ENCODE results near the gene CTSS. TPM values are rescaled to one million over a fixed set of nuclear protein-coding genes. Genes with fewer than 3 reads are reported as not detected.

Gene CTSS
- total RNA-seq, 1 donor from 2014 or later: 0.16 TPM

DNA sequence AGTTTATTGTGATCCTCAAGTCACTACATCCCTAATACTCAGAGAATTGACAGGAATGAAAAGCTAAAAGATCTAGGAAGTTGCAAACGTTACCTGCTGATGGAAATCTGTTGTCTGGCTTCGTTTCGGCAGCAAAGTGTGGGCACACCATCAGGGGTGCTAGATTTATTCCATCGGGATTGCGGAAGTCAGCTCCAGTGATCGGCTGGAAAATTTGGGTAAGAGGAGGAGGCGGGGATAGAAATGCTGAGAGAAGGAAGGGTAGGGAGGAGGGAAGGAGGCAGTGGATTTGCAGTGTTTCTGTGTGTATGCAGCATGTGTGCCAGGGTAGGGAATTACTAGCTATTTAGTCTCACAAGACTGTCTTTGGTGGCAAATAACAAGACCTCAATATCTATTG lies 42.5 kb upstream of the CTSS start, which contains the start of gene CTSK:
Gene CTSK, minus strand, starts transcription at position 140 of the 400 bp plus-strand sequence. CDS start 1,455 bp downstream, outside the sequence.
- TF ChIP-seq, protein P1, sequence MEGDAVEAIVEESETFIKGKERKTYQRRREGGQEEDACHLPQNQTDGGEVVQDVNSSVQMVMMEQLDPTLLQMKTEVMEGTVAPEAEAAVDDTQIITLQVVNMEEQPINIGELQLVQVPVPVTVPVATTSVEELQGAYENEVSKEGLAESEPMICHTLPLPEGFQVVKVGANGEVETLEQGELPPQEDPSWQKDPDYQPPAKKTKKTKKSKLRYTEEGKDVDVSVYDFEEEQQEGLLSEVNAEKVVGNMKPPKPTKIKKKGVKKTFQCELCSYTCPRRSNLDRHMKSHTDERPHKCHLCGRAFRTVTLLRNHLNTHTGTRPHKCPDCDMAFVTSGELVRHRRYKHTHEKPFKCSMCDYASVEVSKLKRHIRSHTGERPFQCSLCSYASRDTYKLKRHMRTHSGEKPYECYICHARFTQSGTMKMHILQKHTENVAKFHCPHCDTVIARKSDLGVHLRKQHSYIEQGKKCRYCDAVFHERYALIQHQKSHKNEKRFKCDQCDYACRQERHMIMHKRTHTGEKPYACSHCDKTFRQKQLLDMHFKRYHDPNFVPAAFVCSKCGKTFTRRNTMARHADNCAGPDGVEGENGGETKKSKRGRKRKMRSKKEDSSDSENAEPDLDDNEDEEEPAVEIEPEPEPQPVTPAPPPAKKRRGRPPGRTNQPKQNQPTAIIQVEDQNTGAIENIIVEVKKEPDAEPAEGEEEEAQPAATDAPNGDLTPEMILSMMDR (conservative IDR thresholded peaks at IDR 0.05): no peak
- no peak for DNase-seq (ENCODE audit: low read depth, low spot score)

DNA sequence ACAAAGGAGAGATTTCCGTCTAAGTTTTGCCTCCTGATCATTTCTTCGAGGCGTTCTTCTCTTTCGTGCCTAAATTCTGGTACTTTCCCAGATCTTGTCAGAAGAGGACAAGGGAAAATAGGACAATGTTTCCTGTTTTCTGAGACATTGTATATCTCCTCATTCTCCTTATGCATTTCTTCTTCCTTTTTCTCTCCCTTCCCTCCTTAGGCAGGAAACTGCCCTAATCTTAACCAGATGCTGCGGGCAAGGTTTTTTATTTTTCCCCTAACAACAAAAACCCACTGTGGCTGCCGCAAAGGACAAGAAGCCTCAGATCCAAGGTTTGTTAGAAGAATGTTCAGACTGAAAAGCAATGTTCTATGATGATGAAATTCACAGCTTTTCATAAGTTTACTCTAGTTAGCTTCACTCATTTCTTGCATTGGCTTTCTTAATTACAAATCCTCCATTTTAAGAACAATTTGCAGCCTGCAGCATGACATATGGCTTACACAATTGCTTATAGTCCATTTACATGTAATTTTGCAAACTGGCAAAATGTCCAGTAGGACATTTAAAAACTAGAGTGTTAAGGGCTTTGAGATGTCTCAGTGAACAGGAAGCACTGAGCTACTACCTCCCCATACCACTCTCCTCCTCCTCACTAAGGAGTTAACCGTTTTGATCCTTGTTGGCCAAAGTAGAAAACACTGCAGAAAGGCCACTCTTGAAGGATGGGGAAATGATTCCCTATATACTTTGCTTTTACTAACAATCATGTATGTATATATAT lies 41.9 kb upstream of the CTSS start:
- H3K36me3 Mint-ChIP-seq (ENCODE audit: low read depth): peaks cover 2% of the 10 kb centered on the region
- TF ChIP-seq, protein P1 (conservative IDR thresholded peaks at IDR 0.05): no peak
- H3K27me3 Mint-ChIP-seq (ENCODE audit: low read depth): no peaks in the 10 kb centered on the region
- no peak overlapping the region for H3K4me3 Mint-ChIP-seq
- no peak overlapping the region for H3K27ac Mint-ChIP-seq (ENCODE audit: unreplicated experiment)
- no peak for DNase-seq (ENCODE audit: low read depth, low spot score)
- no peaks in the 10 kb centered on the region for H3K9me3 Mint-ChIP-seq
- H3K4me1 Mint-ChIP-seq: no peaks in the 10 kb centered on the region

More for the DNA sequence above, 42.5 kb upstream of the CTSS start, which contains the start of gene CTSK:
- no peak within 1 kb of the TSS for H3K4me3 Mint-ChIP-seq
- peak within 1 kb of the TSS; percentile 69 for H3K27ac Mint-ChIP-seq (ENCODE audit: unreplicated experiment)
- no peaks in the 10 kb centered on the region for H3K9me3 Mint-ChIP-seq
- peaks cover 2% of the 10 kb centered on the region for H3K36me3 Mint-ChIP-seq (ENCODE audit: low read depth)
- H3K27me3 Mint-ChIP-seq (ENCODE audit: low read depth): no peaks in the 10 kb centered on the region
- no peaks in the 10 kb centered on the region for H3K4me1 Mint-ChIP-seq

DNA sequence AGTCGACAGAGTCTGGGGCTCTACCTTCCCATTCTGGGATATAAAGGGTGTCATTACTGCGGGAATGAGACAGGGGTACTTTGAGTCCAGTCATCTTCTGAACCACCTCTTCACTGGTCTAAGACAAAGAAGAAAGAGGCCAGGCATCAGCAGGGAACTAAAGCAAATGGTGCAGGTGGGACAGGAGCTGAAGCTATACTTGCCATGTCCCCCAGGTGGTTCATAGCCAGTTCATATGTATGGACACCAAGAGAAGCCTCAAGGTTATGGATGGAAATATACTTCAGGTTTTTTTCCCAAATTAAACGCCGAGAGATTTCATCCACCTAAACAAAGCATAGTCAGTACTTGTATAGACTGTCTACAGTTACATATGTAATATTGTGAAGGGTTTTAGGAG lies 40.3 kb upstream of the CTSS start:
- TF ChIP-seq, protein P1 (conservative IDR thresholded peaks at IDR 0.05): no peak
- peaks cover 2% of the 10 kb centered on the region for H3K36me3 Mint-ChIP-seq (ENCODE audit: low read depth)
- H3K4me3 Mint-ChIP-seq: no peak overlapping the region
- no peaks in the 10 kb centered on the region for H3K4me1 Mint-ChIP-seq
- H3K27ac Mint-ChIP-seq (ENCODE audit: unreplicated experiment): no peak overlapping the region
- no peak for DNase-seq (ENCODE audit: low read depth, low spot score)
- H3K27me3 Mint-ChIP-seq (ENCODE audit: low read depth): no peaks in the 10 kb centered on the region
- H3K9me3 Mint-ChIP-seq: no peaks in the 10 kb centered on the region

DNA sequence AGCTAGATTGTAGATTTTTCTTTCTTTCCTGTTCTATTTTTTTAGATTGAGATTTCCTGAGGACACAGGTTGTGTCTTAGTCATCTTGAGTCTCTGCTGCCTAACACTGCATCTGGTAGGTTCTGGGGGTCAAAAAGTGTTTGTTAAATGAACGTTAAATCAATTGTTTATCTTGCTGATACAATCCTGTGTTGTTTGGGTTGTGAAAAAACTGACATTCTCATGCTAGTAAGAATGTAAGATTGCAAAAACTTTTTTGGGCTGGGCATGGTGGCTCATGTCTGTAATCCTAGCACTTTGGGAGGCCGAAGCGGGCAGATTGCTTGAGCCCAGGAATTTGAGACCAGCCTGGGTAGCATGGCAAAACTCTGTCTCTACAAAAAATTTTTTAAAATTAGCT lies 39.1 kb upstream of the CTSS start:
- Mint-ChIP-seq H3K4me3 (no peak overlapping the region), H3K27me3 (ENCODE audit: low read depth) (no peaks in the 10 kb centered on the region), H3K36me3 (ENCODE audit: low read depth) (peaks cover 2% of the 10 kb centered on the region), H3K4me1 (no peaks in the 10 kb centered on the region), H3K27ac (ENCODE audit: unreplicated experiment) (no peak overlapping the region), H3K9me3 (no peaks in the 10 kb centered on the region)
- no peak for DNase-seq (ENCODE audit: low read depth, low spot score)
- TF ChIP-seq, protein P1 (conservative IDR thresholded peaks at IDR 0.05): no peak

DNA sequence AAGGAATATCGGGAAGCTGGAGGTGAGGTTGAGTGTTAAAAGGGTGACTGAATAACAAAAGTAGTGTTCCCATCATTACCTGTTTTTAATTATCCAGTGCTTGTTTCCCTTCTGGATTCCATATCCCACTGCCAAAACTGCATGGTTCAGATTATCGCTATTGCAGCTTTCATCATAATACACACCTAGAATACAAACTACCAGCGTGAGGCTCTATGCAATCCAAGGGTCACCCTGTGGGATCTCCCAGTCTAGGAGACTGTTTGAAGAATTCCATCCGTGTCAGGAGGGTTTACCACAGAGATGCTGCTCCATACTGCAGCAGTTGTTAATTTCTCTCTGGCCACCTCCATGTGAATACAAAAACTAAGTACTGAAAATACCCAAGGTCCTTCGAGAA lies 33.5 kb upstream of the CTSS start:
- TF ChIP-seq, protein P1 (conservative IDR thresholded peaks at IDR 0.05): no peak
- Mint-ChIP-seq H3K4me3 (no peak overlapping the region), H3K27ac (ENCODE audit: unreplicated experiment) (no peak overlapping the region)

More for the DNA sequence above, 33.5 kb upstream of the CTSS start:
- no peak for DNase-seq (ENCODE audit: low read depth, low spot score)
- Mint-ChIP-seq H3K27me3 (ENCODE audit: low read depth) (no peaks in the 10 kb centered on the region), H3K9me3 (no peaks in the 10 kb centered on the region), H3K36me3 (ENCODE audit: low read depth) (peaks cover 8% of the 10 kb centered on the region), H3K4me1 (peaks cover 12% of the 10 kb centered on the region)

Measured in neural crest cell (in vitro differentiated cells).